ENCODE results near the gene DLL1.
A peak's percentile ranks its signal among the peaks of the same experiment; 100 is the strongest.

Gene DLL1

GRCh38 chr6:170294813-170295509 is 4.1 kb upstream of the DLL1 start:
- peaks cover 100% of the 10 kb centered on the region for H3K27me3 ChIP-seq
- no peak overlapping the region for H3K27ac ChIP-seq
- no peaks in the 10 kb centered on the region for H3K9me3 ChIP-seq

GRCh38 chr6:170294298-170294730 is 3.4 kb upstream of the DLL1 start:
- Histone ChIP-seq H3K9me3 (no peaks in the 10 kb centered on the region), H3K27me3 (peaks cover 100% of the 10 kb centered on the region), H3K36me3 (no peaks in the 10 kb centered on the region), H3K4me1 (ENCODE audit: control insufficient read depth in 1 of 2, insufficient read depth in 1 of 2, low read depth in 1 of 2, low read length in 1 of 2) (peaks cover 34 to 59% of the 10 kb centered on the region in 2 experiments), H3K4me3 (ENCODE audit: low read depth in 1 of 2, low read length in 1 of 2) (no peak overlapping the region), H3K27ac (no peak overlapping the region)
- TF ChIP-seq CTCF (IDR thresholded peaks at IDR 0.05) = no peak

More at GRCh38 chr6:170294813-170295509, 4.1 kb upstream of the DLL1 start:
- H3K4me3 ChIP-seq (ENCODE audit: low read depth in 1 of 2, low read length in 1 of 2) = peak overlapping the region; percentile 29 to 58
- TF ChIP-seq CTCF (IDR thresholded peaks at IDR 0.05) = no peak
- peaks cover 28 to 53% of the 10 kb centered on the region in 2 experiments for H3K4me1 ChIP-seq (ENCODE audit: control insufficient read depth in 1 of 2, insufficient read depth in 1 of 2, low read depth in 1 of 2, low read length in 1 of 2)
- H3K36me3 ChIP-seq = no peaks in the 10 kb centered on the region

GRCh38 chr6:170293341-170294231 is 2.7 kb upstream of the DLL1 start:
- no peaks in the 10 kb centered on the region for H3K9me3 ChIP-seq
- no peak overlapping the region for H3K27ac ChIP-seq
- peaks cover 100% of the 10 kb centered on the region for H3K27me3 ChIP-seq
- H3K4me3 ChIP-seq (ENCODE audit: low read depth in 1 of 2, low read length in 1 of 2) = no peak overlapping the region
- TF ChIP-seq CTCF (IDR thresholded peaks at IDR 0.05) = no peak
- H3K36me3 ChIP-seq = no peaks in the 10 kb centered on the region
- H3K4me1 ChIP-seq (ENCODE audit: control insufficient read depth in 1 of 2, insufficient read depth in 1 of 2, low read depth in 1 of 2, low read length in 1 of 2) = peaks cover 41 to 67% of the 10 kb centered on the region in 2 experiments

GRCh38 chr6:170292407-170293158 is 1.7 kb upstream of the DLL1 start:
- no peak for TF ChIP-seq CTCF (IDR thresholded peaks at IDR 0.05)
- H3K36me3 ChIP-seq = no peaks in the 10 kb centered on the region
- peaks cover 41 to 68% of the 10 kb centered on the region in 2 experiments for H3K4me1 ChIP-seq (ENCODE audit: control insufficient read depth in 1 of 2, insufficient read depth in 1 of 2, low read depth in 1 of 2, low read length in 1 of 2)

GRCh38 chr6:170292111-170292406 is 1.2 kb upstream of the DLL1 start:
- TF ChIP-seq CTCF (IDR thresholded peaks at IDR 0.05) = no peak
- peaks cover 100% of the 10 kb centered on the region for H3K27me3 ChIP-seq
- no peaks in the 10 kb centered on the region for H3K9me3 ChIP-seq
- H3K36me3 ChIP-seq = no peaks in the 10 kb centered on the region
- no peak overlapping the region for H3K27ac ChIP-seq
- peaks cover 41 to 67% of the 10 kb centered on the region in 2 experiments for H3K4me1 ChIP-seq (ENCODE audit: control insufficient read depth in 1 of 2, insufficient read depth in 1 of 2, low read depth in 1 of 2, low read length in 1 of 2)
- H3K4me3 ChIP-seq (ENCODE audit: low read depth in 1 of 2, low read length in 1 of 2) = no peak overlapping the region

More at GRCh38 chr6:170292407-170293158, 1.7 kb upstream of the DLL1 start:
- H3K27me3 ChIP-seq = peaks cover 100% of the 10 kb centered on the region
- no peak overlapping the region for H3K27ac ChIP-seq
- no peaks in the 10 kb centered on the region for H3K9me3 ChIP-seq
- no peak overlapping the region for H3K4me3 ChIP-seq (ENCODE audit: low read depth in 1 of 2, low read length in 1 of 2)

All from neutrophil (primary cell).